Endothelial cell of umbilical vein (primary cell): ENCODE measurements around the gene DCHS1. TPM values are rescaled to one million over a fixed set of nuclear protein-coding genes. Genes with fewer than 3 reads are reported as not detected.

Source experiments
- BruUV-seq: library from RNA; stranded (reverse); fragments of 400-500 nt; replicated peaks from 2 replicates; lab custom pipeline; 2021; lab: Mats Ljungman, UMichigan
- CTCF ChIA-PET: fragments of 300-600, 350-600 bp; sonication (Branson Sonifier 250); formaldehyde crosslinking; loops from one replicate; lab custom pipeline; 2021; ENCODE audit warnings: antibody characterized with exemption, inconsistent platforms; lab: Charles Lee
- POLR2A ChIA-PET: fragments of 300-600, 350-600 bp; sonication (Branson Sonifier 250); formaldehyde crosslinking; loops from one replicate; lab custom pipeline; 2021; ENCODE audit warnings: antibody characterized with exemption, inconsistent platforms; lab: Charles Lee
- DNase-seq: peaks from one replicate; pipeline ENCODE4 v3.0.0-alpha.2; 2011; ENCODE audit warnings: low read depth, low spot score
- FAIRE-seq: peaks from 2 replicates; lab custom pipeline; 2011; peaks lifted over from hg19 to GRCh38; lab: Jason Lieb, UNC
- H2AFZ ChIP-seq: 2 replicates; pipeline ENCODE4 v1.6.0; 2012; ENCODE audit warnings: low read depth, low read length, control low read depth, inconsistent platforms
- H3K27ac ChIP-seq: 2 replicates; pipeline ENCODE4 v1.5.1; 2011; ENCODE audit warnings: low read depth, mild to moderate bottlenecking, control low read depth, low read length, moderate library complexity; ENCODE audit not compliant: insufficient read depth
- H3K27me3 ChIP-seq, 2 experiments: 2 replicates each; pipeline versions ENCODE4 v1.6.0 to v1.6.1; 2011; ENCODE audit warnings: low read length in 2 of 2, mixed read lengths in 1 of 2; ENCODE audit not compliant: control insufficient read depth in 2 of 2, insufficient read depth in 2 of 2
- H3K36me3 ChIP-seq, 2 experiments: 2 replicates in 1 of 2; 3 replicates in 1 of 2; pipeline ENCODE4 v1.5.1; 2011; ENCODE audit warnings: low read length in 2 of 2, mild to moderate bottlenecking in 1 of 2, moderate library complexity in 1 of 2; ENCODE audit not compliant: control insufficient read depth in 2 of 2, insufficient read depth in 2 of 2; ENCODE audit errors: extremely low read depth in 1 of 2
- H3K4me1 ChIP-seq: 3 replicates; pipeline ENCODE4 v1.5.1; 2011; ENCODE audit warnings: mild to moderate bottlenecking, low read length; ENCODE audit not compliant: control insufficient read depth, insufficient read depth; ENCODE audit errors: extremely low read depth
- H3K4me2 ChIP-seq: 2 replicates; pipeline ENCODE4 v1.6.1; 2011; ENCODE audit warnings: low read length, control low read depth, mixed read lengths; ENCODE audit not compliant: insufficient read depth
- H3K4me3 ChIP-seq, 3 experiments: fragments of 200-600 bp in 1 of 3; sonication (generic), shearing (Covaris generic) in 1 of 3; replicated peaks in 1 of 3; 2 replicates each; pipeline ENCODE4 v1.5.1; 2011 to 2016; ENCODE audit warnings: control low read depth in 3 of 3, low read length in 3 of 3, mild to moderate bottlenecking in 2 of 3, inconsistent platforms in 1 of 3, low read depth in 1 of 3, moderate library complexity in 1 of 3; ENCODE audit not compliant: insufficient read depth in 1 of 3
- H3K79me2 ChIP-seq: 2 replicates; pipeline ENCODE4 v1.6.0; 2012; ENCODE audit warnings: low read length, inconsistent platforms; ENCODE audit not compliant: control insufficient read depth, insufficient read depth
- H3K9ac ChIP-seq: replicated peaks from 2 replicates; pipeline ENCODE3; 2011; ENCODE audit warnings: low read length, control low read depth; ENCODE audit not compliant: insufficient read depth; ENCODE audit errors: extremely low read depth
- H3K9me1 ChIP-seq: replicated peaks from 3 replicates; pipeline ENCODE4 v1.6.0; 2011; ENCODE audit warnings: mild to moderate bottlenecking, low read length; ENCODE audit not compliant: control insufficient read depth, insufficient read depth; ENCODE audit errors: extremely low read depth
- H3K9me3 ChIP-seq: replicated peaks from 2 replicates; pipeline ENCODE4 v1.5.1; 2012; ENCODE audit warnings: low read length, inconsistent platforms; ENCODE audit not compliant: control insufficient read depth, insufficient read depth
- H4K20me1 ChIP-seq: replicated peaks from 2 replicates; pipeline ENCODE3; 2011; ENCODE audit warnings: mild to moderate bottlenecking, low read length; ENCODE audit not compliant: control insufficient read depth, insufficient read depth; ENCODE audit errors: extremely low read depth
- EZH2 ChIP-seq: IDR thresholded peaks from 2 replicates; pipeline ENCODE4 v1.6.1; 2012; ENCODE audit warnings: borderline replicate concordance, low read depth, mild to moderate bottlenecking, moderate library complexity, low read length, inconsistent platforms; ENCODE audit not compliant: severe bottlenecking
- FOS ChIP-seq: IDR thresholded peaks from 2 replicates; pipeline ENCODE4 v1.6.1; 2011; ENCODE audit warnings: mild to moderate bottlenecking, low read length, moderate library complexity, borderline replicate concordance; ENCODE audit not compliant: insufficient read depth
- GATA2 ChIP-seq: IDR thresholded peaks from 2 replicates; pipeline ENCODE4 v1.7.0; 2011; ENCODE audit warnings: low read depth, mild to moderate bottlenecking, moderate library complexity, mixed read lengths, low read length; ENCODE audit not compliant: insufficient read length, insufficient read depth
- JUN ChIP-seq: IDR thresholded peaks from 2 replicates; pipeline ENCODE4 v1.6.1; 2011; ENCODE audit warnings: borderline replicate concordance, low read depth; ENCODE audit not compliant: insufficient read length, insufficient read depth
- POLR2AphosphoS5 ChIP-seq: IDR thresholded peaks from 2 replicates; pipeline ENCODE4 v1.6.1; 2012; ENCODE audit warnings: low read depth, mild to moderate bottlenecking, control low read depth, low read length, moderate library complexity; ENCODE audit not compliant: insufficient read depth
- dilution Hi-C: fragments of 300-500 bp; cut with MboI; formaldehyde crosslinking; loops from one replicate; pipeline ENCODE4 v1.15.0; 2019; ENCODE audit warnings: low sequenced_read_pairs; ENCODE audit not compliant: extremely low pct_ligation_motif_present
- intact Hi-C: fragments of 100-400 bp; cut with micrococcal nuclease; formaldehyde crosslinking; loops from one replicate; pipeline ENCODE4 v1.10.0; 2022
- polyA plus RNA-seq, 4 experiments: library from polyadenylated mRNA; depleted of rRNA in 3 of 4; stranded (reverse) in 3 of 4; unstranded in 1 of 4; fragments of >200 nt; gene quantifications; 2 replicates each; pipeline versions ENCODE4 v1.2.1 to v1.2.3, GENCODE V29; 2011 to 2012; ENCODE audit warnings: missing spikeins in 1 of 4
- total RNA-seq: library from RNA; stranded (reverse); gene quantifications from 2 replicates; pipeline ENCODE4 v1.2.3, GENCODE V29; 2021
- TF ChIP-seq, protein P1 (sequence below), 2 donors: IDR thresholded peaks; 1 replicate in 1 of 2; 2 replicates in 1 of 2; pipeline ENCODE4 v1.5.1; 2011; ENCODE audit warnings: low read length in 2 of 2, mild to moderate bottlenecking in 2 of 2, moderate library complexity in 2 of 2, control low read depth in 1 of 2, inconsistent platforms in 1 of 2, low read depth in 1 of 2; ENCODE audit not compliant: insufficient read depth in 1 of 2; ENCODE audit errors: extremely low read depth in 1 of 2
- TF ChIP-seq, protein P2 (sequence below): IDR thresholded peaks from 2 replicates; pipeline ENCODE4 v1.6.1; 2011; ENCODE audit not compliant: insufficient read depth, insufficient read length

Gene DCHS1
- total and polyA plus RNA-seq, 2 donors (not counting 3 experiments of a cell fraction or from before 2014, with no cell fraction given), result 56.2 to 73.0 TPM

DNA sequence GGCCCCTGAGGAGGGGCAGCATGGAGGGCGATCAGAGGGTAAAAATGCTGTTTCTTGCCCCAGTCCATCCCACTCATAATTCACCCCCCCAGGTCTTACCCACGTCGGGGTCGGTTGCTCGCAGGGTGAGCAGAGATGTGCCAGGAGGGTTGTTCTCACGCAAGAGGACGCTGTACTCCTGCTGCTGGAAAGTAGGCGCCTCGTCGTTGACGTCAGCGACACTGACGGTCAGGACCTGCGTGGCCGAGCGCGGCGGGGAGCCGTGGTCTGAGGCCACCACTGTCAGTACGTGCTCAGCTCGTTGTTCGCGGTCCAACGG lies 26.1 kb downstream of the DCHS1 start:
- no TSS peak for BruUV-seq
- intact Hi-C loops (no loop called here), dilution Hi-C loops (no loop called here)
- Histone ChIP-seq H3K27me3 (no peaks in the 10 kb centered on the region), H3K27ac (no peak overlapping the region), H3K79me2 (no peaks in the 10 kb centered on the region), H3K4me1 (peaks cover 6% of the 10 kb centered on the region), H3K9me3 (no peaks in the 10 kb centered on the region), H2AFZ (no peak overlapping the region), H3K36me3 (peaks cover 5 to 79% of the 10 kb centered on the region in 2 experiments), H3K9ac (no peak overlapping the region), H3K4me2 (no peak overlapping the region), H3K4me3 (no peak overlapping the region), H3K9me1 (no peaks in the 10 kb centered on the region), H4K20me1 (no peaks in the 10 kb centered on the region)
- CTCF ChIA-PET, result interaction anchor here (0.7 kb wide), 1 partner anchor 11 kb away, joined by 3 read pairs; the partner anchor contains the start of gene TPP1
- POLR2A ChIA-PET, result interaction anchor here (0.8 kb wide), 1 partner anchor 10 kb away, joined by 3 read pairs; the partner anchor contains the start of gene TPP1
- TF ChIP-seq EZH2 (no peak), GATA2 (no peak), FOS (no peak), JUN (no peak), POLR2AphosphoS5 (no peak)
- TF ChIP-seq, protein P1, sequence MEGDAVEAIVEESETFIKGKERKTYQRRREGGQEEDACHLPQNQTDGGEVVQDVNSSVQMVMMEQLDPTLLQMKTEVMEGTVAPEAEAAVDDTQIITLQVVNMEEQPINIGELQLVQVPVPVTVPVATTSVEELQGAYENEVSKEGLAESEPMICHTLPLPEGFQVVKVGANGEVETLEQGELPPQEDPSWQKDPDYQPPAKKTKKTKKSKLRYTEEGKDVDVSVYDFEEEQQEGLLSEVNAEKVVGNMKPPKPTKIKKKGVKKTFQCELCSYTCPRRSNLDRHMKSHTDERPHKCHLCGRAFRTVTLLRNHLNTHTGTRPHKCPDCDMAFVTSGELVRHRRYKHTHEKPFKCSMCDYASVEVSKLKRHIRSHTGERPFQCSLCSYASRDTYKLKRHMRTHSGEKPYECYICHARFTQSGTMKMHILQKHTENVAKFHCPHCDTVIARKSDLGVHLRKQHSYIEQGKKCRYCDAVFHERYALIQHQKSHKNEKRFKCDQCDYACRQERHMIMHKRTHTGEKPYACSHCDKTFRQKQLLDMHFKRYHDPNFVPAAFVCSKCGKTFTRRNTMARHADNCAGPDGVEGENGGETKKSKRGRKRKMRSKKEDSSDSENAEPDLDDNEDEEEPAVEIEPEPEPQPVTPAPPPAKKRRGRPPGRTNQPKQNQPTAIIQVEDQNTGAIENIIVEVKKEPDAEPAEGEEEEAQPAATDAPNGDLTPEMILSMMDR (IDR thresholded peaks at IDR 0.05; ENCODE audit: extremely low read depth in 1 of 2, insufficient read depth in 1 of 2, low read depth in 1 of 2, low read length in 2 of 2), result no peak
- TF ChIP-seq, protein P2, sequence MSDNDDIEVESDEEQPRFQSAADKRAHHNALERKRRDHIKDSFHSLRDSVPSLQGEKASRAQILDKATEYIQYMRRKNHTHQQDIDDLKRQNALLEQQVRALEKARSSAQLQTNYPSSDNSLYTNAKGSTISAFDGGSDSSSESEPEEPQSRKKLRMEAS, result no peak
- FAIRE-seq (no peak), DNase-seq (no peak)
